ENCODE measurements around the gene CEACAM18. TPM values are rescaled to one million over a fixed set of nuclear protein-coding genes. Genes with fewer than 3 reads are reported as not detected.
A peak's percentile ranks its signal among the peaks of the same experiment; 100 is the strongest.

CEACAM18 gene
- polyA plus RNA-seq, 1 of the 3 experiments (the other 2 are of a cell fraction) = not detected

GRCh38 chr19:51514866-51515481, 36.6 kb downstream of the CEACAM18 start:
- no peak for TF ChIP-seq TCF12 (IDR thresholded peaks at IDR 0.05)
- peak; percentile 49 for TF ChIP-seq SMC3 (IDR thresholded peaks at IDR 0.05; ENCODE audit: low read depth, low read length)
- TF ChIP-seq RAD21 (IDR thresholded peaks at IDR 0.05; ENCODE audit: low read length) = peak; percentile 43
- no peak for TF ChIP-seq IRF3 (IDR thresholded peaks at IDR 0.05; ENCODE audit: low read depth, low read length)
- peak; percentile 79 for TF ChIP-seq CTCF (IDR thresholded peaks at IDR 0.05)

GRCh38 chr19:51520728-51521127, 42.4 kb downstream of the CEACAM18 start:
- H3K4me3 ChIP-seq (ENCODE audit: low read depth in 2 of 2, low read length in 1 of 2) = no peak overlapping the region
- H3K27me3 ChIP-seq (ENCODE audit: insufficient read depth) = no peaks in the 10 kb centered on the region; the same call in none of the 2 replicates
- no peak overlapping the region for H3K4me2 ChIP-seq
- H2AFZ ChIP-seq (ENCODE audit: low read depth) = no peak overlapping the region
- H3K79me2 ChIP-seq (ENCODE audit: insufficient read depth) = no peaks in the 10 kb centered on the region
- CTCF ChIA-PET = no interaction called here
- H4K20me1 ChIP-seq (ENCODE audit: insufficient read depth) = no peaks in the 10 kb centered on the region
- no peak for TF ChIP-seq IRF3 (IDR thresholded peaks at IDR 0.05; ENCODE audit: low read depth, low read length)
- TF ChIP-seq TEAD4 (IDR thresholded peaks at IDR 0.05; ENCODE audit: borderline replicate concordance, insufficient read depth) = no peak
- TF ChIP-seq USF2 (IDR thresholded peaks at IDR 0.05; ENCODE audit: borderline replicate concordance, low read depth, low read length) = no peak
- no peak for TF ChIP-seq RAD21 (IDR thresholded peaks at IDR 0.05; ENCODE audit: low read length)
- no peak for TF ChIP-seq PBX3 (IDR thresholded peaks at IDR 0.05)
- no peak for TF ChIP-seq GABPA (IDR thresholded peaks at IDR 0.05; ENCODE audit: low read depth)
- TF ChIP-seq YY1 (IDR thresholded peaks at IDR 0.05; ENCODE audit: low read depth) = no peak
- no peak for TF ChIP-seq RCOR1 (IDR thresholded peaks at IDR 0.05; ENCODE audit: low read length)
- TF ChIP-seq EP300 (IDR thresholded peaks at IDR 0.05; ENCODE audit: borderline replicate concordance in 1 of 2, low read depth in 1 of 2, low read length in 1 of 2) = no peak
- no peaks in the 10 kb centered on the region for H3K9me3 ChIP-seq
- POLR2A ChIA-PET = no interaction called here
- H3K27ac ChIP-seq (ENCODE audit: low read depth in 2 of 2, low read length in 1 of 2) = no peak overlapping the region
- H3K4me1 ChIP-seq (ENCODE audit: control insufficient read depth in 1 of 2, insufficient read depth in 2 of 2, low read depth in 1 of 2, low read length in 1 of 2) = no peaks in the 10 kb centered on the region
- H3F3A ChIP-seq (replicated peaks; ENCODE audit: insufficient read depth) = no peaks in the 10 kb centered on the region
- H3K9me2 ChIP-seq = no peaks in the 10 kb centered on the region
- H3K36me3 ChIP-seq (replicated peaks in 1 of 2; ENCODE audit: control insufficient read depth in 1 of 2, insufficient read depth in 2 of 2, low read length in 1 of 2) = no peaks in the 10 kb centered on the region
- no peak for DNase-seq
- 3% methylated on average over 2 of the region's 2 CpGs for WGBS (ENCODE audit: low lambda C conversion rate)
- no peak overlapping the region for H3K9ac ChIP-seq

More at GRCh38 chr19:51514866-51515481, 36.6 kb downstream of the CEACAM18 start:
- Histone ChIP-seq H3K79me2 (ENCODE audit: insufficient read depth) (no peaks in the 10 kb centered on the region), H3K27me3 (ENCODE audit: insufficient read depth) (peaks cover 15% of the 10 kb centered on the region; the same call in 1 of the 2 replicates), H3K4me2 (no peak overlapping the region), H3K4me3 (ENCODE audit: low read depth in 2 of 2, low read length in 1 of 2) (no peak overlapping the region), H3K9ac (no peak overlapping the region), H3F3A (replicated peaks; ENCODE audit: insufficient read depth) (no peaks in the 10 kb centered on the region), H3K36me3 (replicated peaks in 1 of 2; ENCODE audit: control insufficient read depth in 1 of 2, insufficient read depth in 2 of 2, low read length in 1 of 2) (no peaks in the 10 kb centered on the region), H3K27ac (ENCODE audit: low read depth in 2 of 2, low read length in 1 of 2) (no peak overlapping the region), H3K9me2 (no peaks in the 10 kb centered on the region), H3K9me3 (no peaks in the 10 kb centered on the region), H3K4me1 (ENCODE audit: control insufficient read depth in 1 of 2, insufficient read depth in 2 of 2, low read depth in 1 of 2, low read length in 1 of 2) (no peaks in the 10 kb centered on the region), H2AFZ (ENCODE audit: low read depth) (no peak overlapping the region), H4K20me1 (ENCODE audit: insufficient read depth) (no peaks in the 10 kb centered on the region)
- ChIA-PET CTCF (interaction anchor here (0.8 to 2.9 kb wide), 28 partner anchors 9 to 498 kb away, joined by 3 to 16 read pairs (median 4); partner anchors contain the start of genes CEACAM18 and SIGLEC10), POLR2A (no interaction called here)
- peak; percentile 51 for DNase-seq
- WGBS (ENCODE audit: low lambda C conversion rate) = 0% methylated on average over 3 of the region's 3 CpGs

All from SK-N-SH (cell line).